ENCODE data around the gene MAPK14.

- TF ChIP-seq CTCF (IDR thresholded peaks at IDR 0.05) (no peak), POLR2A (IDR thresholded peaks at IDR 0.05) (no peak)
Measured at GRCh38 chr6:36015666-36016065, 11.9 kb upstream of the MAPK14 start.
